ENCODE measurements around the gene JUND. TPM values are rescaled to one million over a fixed set of nuclear protein-coding genes. Genes with fewer than 3 reads are reported as not detected.
"Not testable (repeated sequence)": the region's sequence is repeated elsewhere in the genome, so short reads cannot be mapped to it uniquely, and the experiment has no call there.

Gene JUND
- total RNA-seq, result 111 TPM

DNA sequence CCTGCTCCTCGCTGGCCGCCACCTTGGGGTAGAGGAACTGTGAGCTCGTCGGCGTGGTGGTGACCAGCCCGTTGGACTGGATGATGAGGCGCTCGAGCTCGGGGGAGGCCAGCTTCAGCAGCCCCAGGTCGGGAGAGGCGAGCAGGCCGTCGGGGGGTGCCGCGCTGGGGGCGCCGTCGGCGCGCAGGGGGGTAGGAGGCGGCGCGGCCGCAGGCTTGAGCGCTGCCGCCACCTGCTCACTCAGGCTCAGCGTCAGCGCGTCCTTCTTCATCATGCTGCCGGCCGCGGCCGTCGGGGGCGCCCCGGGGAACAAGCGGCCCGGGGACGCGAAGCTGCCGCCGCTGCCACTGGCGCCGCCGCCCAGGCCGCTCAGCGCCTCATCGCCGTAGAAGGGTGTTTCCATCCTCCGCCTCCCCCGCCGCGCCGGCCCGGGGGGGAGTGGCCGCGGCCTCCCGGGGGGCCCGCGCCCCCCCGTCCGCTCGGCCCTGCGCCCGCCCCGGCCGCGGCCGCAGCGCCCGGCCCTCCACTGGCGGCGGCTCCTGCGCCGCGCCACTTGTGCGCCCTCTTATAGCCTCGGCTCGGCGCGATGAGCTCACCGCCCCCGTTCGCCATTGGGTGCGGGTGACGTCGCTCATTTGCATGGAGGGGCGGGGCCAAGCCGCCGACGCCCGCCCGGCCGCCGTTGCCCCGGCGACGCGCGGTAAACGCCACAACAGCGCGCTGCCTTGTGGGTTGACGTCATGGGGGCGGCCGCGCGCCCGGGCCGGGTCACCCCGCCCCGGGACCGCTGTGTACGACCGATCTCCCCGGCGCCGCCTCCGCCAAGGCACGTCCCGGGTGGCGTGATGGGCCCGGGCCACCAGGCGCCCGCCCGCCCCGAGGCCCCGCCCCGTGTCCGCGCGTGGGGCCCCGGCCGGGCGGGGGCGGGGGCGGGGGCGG, at the start of gene JUND:
Gene JUND, minus strand, starts transcription at position 541 of the 939 bp plus-strand sequence. Its CDS starts 138 bp downstream, at position 403.
- H3K4me3 ChIP-seq (ENCODE audit: low read length in 3 of 3), result peak within 1 kb of the TSS; percentile 94 to 100 (median 100)
- peaks cover 25 to 32% (median 29%) of the 10 kb centered on the region in 3 donors for H3K4me1 ChIP-seq (ENCODE audit: control insufficient read depth in 3 of 3, insufficient read depth in 3 of 3, low read length in 3 of 3)
- peak within 1 kb of the TSS; percentile 100 for H3K9ac ChIP-seq (ENCODE audit: low read depth in 1 of 3, low read length in 3 of 3)
- H3K27ac ChIP-seq (ENCODE audit: low read depth, low read length), result peak within 1 kb of the TSS; percentile 100
- H3K9me3 ChIP-seq (ENCODE audit: control insufficient read depth in 3 of 3, low read length in 3 of 3), result no peaks in the 10 kb centered on the region
- H3K27me3 ChIP-seq (ENCODE audit: control insufficient read depth in 3 of 3, insufficient read depth in 3 of 3, low read length in 3 of 3), result no peaks in the 10 kb centered on the region
- peaks cover 11 to 15% (median 14%) of the 10 kb centered on the region in 3 donors for H3K36me3 ChIP-seq (ENCODE audit: control insufficient read depth in 3 of 3, insufficient read depth in 3 of 3, low read length in 3 of 3)

DNA sequence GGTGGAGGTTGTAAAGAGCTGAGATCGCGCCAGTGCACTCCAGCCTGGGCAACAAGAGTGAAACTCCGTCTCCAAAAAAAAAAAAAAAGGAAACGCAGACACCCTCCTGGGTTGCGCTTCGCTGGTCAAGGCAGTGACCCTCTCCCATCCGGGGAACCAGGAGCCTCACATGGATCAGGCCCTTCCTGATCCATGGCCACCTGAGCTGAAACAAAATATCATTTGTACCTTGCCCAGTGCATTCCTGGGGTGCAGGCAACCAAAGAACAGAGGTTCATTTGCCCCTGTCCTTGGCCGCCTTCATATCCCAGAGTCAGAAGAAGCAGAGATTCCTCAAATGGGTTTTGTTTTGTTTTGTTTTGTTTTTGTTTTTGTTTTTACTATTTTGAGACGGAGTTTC, 49.4 kb upstream of the JUND start:
- Histone ChIP-seq H3K4me1 (ENCODE audit: control insufficient read depth in 3 of 3, insufficient read depth in 3 of 3, low read length in 3 of 3) (peaks cover 11 to 12% (median 11%) of the 10 kb centered on the region in 3 donors), H3K36me3 (ENCODE audit: control insufficient read depth in 3 of 3, insufficient read depth in 3 of 3, low read length in 3 of 3) (no peaks in the 10 kb centered on the region), H3K9me3 (ENCODE audit: control insufficient read depth in 3 of 3, low read length in 3 of 3) (no peaks in the 10 kb centered on the region), H3K4me3 (ENCODE audit: low read length in 3 of 3) (no peak overlapping the region), H3K27ac (ENCODE audit: low read depth, low read length) (no peak overlapping the region), H3K9ac (ENCODE audit: low read depth in 1 of 3, low read length in 3 of 3) (peak overlapping the region in 2 of 3 donors; percentile 16 to 23), H3K27me3 (ENCODE audit: control insufficient read depth in 3 of 3, insufficient read depth in 3 of 3, low read length in 3 of 3) (no peaks in the 10 kb centered on the region)

- Histone ChIP-seq H3K4me3 (ENCODE audit: low read length in 3 of 3) (peak overlapping the region; percentile 38 to 81 (median 64)), H3K27ac (ENCODE audit: low read depth, low read length) (peak overlapping the region; percentile 54), H3K9ac (ENCODE audit: low read depth in 1 of 3, low read length in 3 of 3) (peak overlapping the region; percentile 57 to 80 (median 77)), H3K36me3 (ENCODE audit: control insufficient read depth in 3 of 3, insufficient read depth in 3 of 3, low read length in 3 of 3) (no peaks in the 10 kb centered on the region), H3K9me3 (ENCODE audit: control insufficient read depth in 3 of 3, low read length in 3 of 3) (no peaks in the 10 kb centered on the region), H3K27me3 (ENCODE audit: control insufficient read depth in 3 of 3, insufficient read depth in 3 of 3, low read length in 3 of 3) (no peaks in the 10 kb centered on the region), H3K4me1 (ENCODE audit: control insufficient read depth in 3 of 3, insufficient read depth in 3 of 3, low read length in 3 of 3) (peaks cover 13 to 18% (median 17%) of the 10 kb centered on the region in 3 donors)
Observed at GRCh38 chr19:18329035-18329376, 47.6 kb upstream of the JUND start.

DNA sequence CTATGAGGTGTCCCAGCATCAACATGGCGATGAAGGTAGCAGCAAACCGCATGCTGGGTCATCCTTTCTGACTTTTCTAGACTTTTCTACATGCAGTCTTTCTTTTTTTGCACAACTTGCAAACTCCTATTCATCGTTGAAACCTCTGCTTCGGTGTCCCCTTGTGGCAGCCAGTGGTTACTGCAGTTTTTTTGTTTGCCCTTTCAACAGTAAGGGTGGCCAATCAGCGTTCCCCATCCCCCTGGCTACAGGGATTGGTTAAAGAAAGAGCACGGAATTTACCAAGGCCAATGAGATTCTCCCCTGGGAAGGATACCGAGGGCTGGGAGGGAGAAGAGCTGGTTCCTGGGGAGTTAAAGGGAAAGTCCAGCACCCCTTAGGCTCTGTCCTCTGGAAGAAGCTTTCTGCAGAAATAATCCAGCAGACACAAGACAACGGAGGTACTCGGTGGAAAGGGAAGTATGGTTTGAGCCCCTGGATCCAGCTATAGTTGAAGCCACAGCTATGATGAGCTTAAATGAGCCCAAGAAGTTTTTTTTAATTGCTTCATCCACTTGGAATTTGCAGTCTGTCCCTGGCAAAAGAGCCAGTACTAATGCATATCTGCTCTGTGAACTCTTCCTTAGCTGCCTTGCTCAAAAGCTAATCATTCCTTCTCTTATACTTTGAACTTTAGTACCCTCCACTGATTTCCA, 47.1 kb upstream of the JUND start:
- no peaks in the 10 kb centered on the region for H3K9me3 ChIP-seq (ENCODE audit: control insufficient read depth in 3 of 3, low read length in 3 of 3)
- peak overlapping the region; percentile 54 for H3K27ac ChIP-seq (ENCODE audit: low read depth, low read length)
- H3K36me3 ChIP-seq (ENCODE audit: control insufficient read depth in 3 of 3, insufficient read depth in 3 of 3, low read length in 3 of 3), result no peaks in the 10 kb centered on the region
- H3K4me1 ChIP-seq (ENCODE audit: control insufficient read depth in 3 of 3, insufficient read depth in 3 of 3, low read length in 3 of 3), result peaks cover 18 to 22% (median 22%) of the 10 kb centered on the region in 3 donors
- peak overlapping the region; percentile 38 to 81 (median 64) for H3K4me3 ChIP-seq (ENCODE audit: low read length in 3 of 3)
- H3K27me3 ChIP-seq (ENCODE audit: control insufficient read depth in 3 of 3, insufficient read depth in 3 of 3, low read length in 3 of 3), result no peaks in the 10 kb centered on the region
- peak overlapping the region; percentile 57 to 80 (median 77) for H3K9ac ChIP-seq (ENCODE audit: low read depth in 1 of 3, low read length in 3 of 3)

GRCh38 chr19:18326772-18327171, 45.4 kb upstream of the JUND start:
- H3K9ac ChIP-seq (ENCODE audit: low read depth in 1 of 3, low read length in 3 of 3), result no peak overlapping the region
- H3K4me1 ChIP-seq (ENCODE audit: control insufficient read depth in 3 of 3, insufficient read depth in 3 of 3, low read length in 3 of 3), result peaks cover 29 to 36% (median 34%) of the 10 kb centered on the region in 3 donors
- no peak overlapping the region for H3K27ac ChIP-seq (ENCODE audit: low read depth, low read length)
- no peak overlapping the region for H3K4me3 ChIP-seq (ENCODE audit: low read length in 3 of 3)
- H3K27me3 ChIP-seq (ENCODE audit: control insufficient read depth in 3 of 3, insufficient read depth in 3 of 3, low read length in 3 of 3), result no peaks in the 10 kb centered on the region
- H3K9me3 ChIP-seq (ENCODE audit: control insufficient read depth in 3 of 3, low read length in 3 of 3), result no peaks in the 10 kb centered on the region
- H3K36me3 ChIP-seq (ENCODE audit: control insufficient read depth in 3 of 3, insufficient read depth in 3 of 3, low read length in 3 of 3), result no peaks in the 10 kb centered on the region

- H3K9ac ChIP-seq (ENCODE audit: low read depth in 1 of 3, low read length in 3 of 3), result peak overlapping the region in 2 of 3 donors; percentile 89 to 92
- H3K9me3 ChIP-seq (ENCODE audit: control insufficient read depth in 3 of 3, low read length in 3 of 3); H3K4me3 ChIP-seq (ENCODE audit: low read length in 3 of 3); H3K27me3 ChIP-seq (ENCODE audit: control insufficient read depth in 3 of 3, insufficient read depth in 3 of 3, low read length in 3 of 3); H3K36me3 ChIP-seq (ENCODE audit: control insufficient read depth in 3 of 3, insufficient read depth in 3 of 3, low read length in 3 of 3): not testable (repeated sequence)
- H3K4me1 ChIP-seq (ENCODE audit: control insufficient read depth in 3 of 3, insufficient read depth in 3 of 3, low read length in 3 of 3), result peaks cover 42 to 52% (median 43%) of the 10 kb centered on the region in 3 donors
- peak overlapping the region; percentile 87 for H3K27ac ChIP-seq (ENCODE audit: low read depth, low read length)
Observed at GRCh38 chr19:18324373-18324731, 42.9 kb upstream of the JUND start.

GRCh38 chr19:18322759-18323460, 41.5 kb upstream of the JUND start, which contains the start of gene LSM4:
Gene LSM4, minus strand, starts transcription at chr19:18323076. Its CDS starts 56 bp downstream, at chr19:18323020.
- peak within 1 kb of the TSS; percentile 87 for H3K27ac ChIP-seq (ENCODE audit: low read depth, low read length)
- H3K4me3 ChIP-seq (ENCODE audit: low read length in 3 of 3), result peak within 1 kb of the TSS; percentile 86 to 93 (median 90)
- H3K9me3 ChIP-seq (ENCODE audit: control insufficient read depth in 3 of 3, low read length in 3 of 3), result no peaks in the 10 kb centered on the region
- H3K27me3 ChIP-seq (ENCODE audit: control insufficient read depth in 3 of 3, insufficient read depth in 3 of 3, low read length in 3 of 3), result no peaks in the 10 kb centered on the region
- H3K36me3 ChIP-seq (ENCODE audit: control insufficient read depth in 3 of 3, insufficient read depth in 3 of 3, low read length in 3 of 3), result no peaks in the 10 kb centered on the region
- H3K9ac ChIP-seq (ENCODE audit: low read depth in 1 of 3, low read length in 3 of 3), result peak within 1 kb of the TSS; percentile 90 to 94 (median 94)
- peaks cover 42 to 52% (median 45%) of the 10 kb centered on the region in 3 donors for H3K4me1 ChIP-seq (ENCODE audit: control insufficient read depth in 3 of 3, insufficient read depth in 3 of 3, low read length in 3 of 3)

DNA sequence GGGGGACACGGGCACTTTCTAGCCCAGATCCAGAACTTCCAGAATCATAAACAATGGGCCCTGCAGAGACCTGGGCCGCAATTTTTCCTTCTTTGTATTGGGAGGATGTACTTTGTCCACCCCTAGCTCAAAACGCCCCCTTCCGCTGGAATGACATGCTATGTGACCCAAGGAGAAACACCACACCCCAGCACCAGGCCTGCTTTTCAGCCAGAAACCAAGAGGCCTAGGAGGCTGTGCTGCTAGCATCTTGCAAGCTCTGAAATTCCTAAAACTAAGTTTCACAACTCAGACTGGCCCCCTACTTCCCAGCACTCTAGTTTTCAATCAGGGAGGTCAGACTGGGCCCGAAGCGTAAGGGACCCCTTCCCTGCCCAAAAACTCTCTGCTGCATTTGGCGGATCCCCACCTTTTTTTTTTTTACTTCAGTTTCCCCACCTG, 40.9 kb upstream of the JUND start:
- Histone ChIP-seq H3K4me3 (ENCODE audit: low read length in 3 of 3) (peak overlapping the region; percentile 78 to 93 (median 90)), H3K9ac (ENCODE audit: low read depth in 1 of 3, low read length in 3 of 3) (peak overlapping the region; percentile 84 to 94 (median 90)), H3K4me1 (ENCODE audit: control insufficient read depth in 3 of 3, insufficient read depth in 3 of 3, low read length in 3 of 3) (peaks cover 44 to 54% (median 46%) of the 10 kb centered on the region in 3 donors), H3K36me3 (ENCODE audit: control insufficient read depth in 3 of 3, insufficient read depth in 3 of 3, low read length in 3 of 3) (no peaks in the 10 kb centered on the region), H3K9me3 (ENCODE audit: control insufficient read depth in 3 of 3, low read length in 3 of 3) (no peaks in the 10 kb centered on the region), H3K27me3 (ENCODE audit: control insufficient read depth in 3 of 3, insufficient read depth in 3 of 3, low read length in 3 of 3) (no peaks in the 10 kb centered on the region), H3K27ac (ENCODE audit: low read depth, low read length) (peak overlapping the region; percentile 80)

- Histone ChIP-seq H3K27me3 (ENCODE audit: control insufficient read depth in 3 of 3, insufficient read depth in 3 of 3, low read length in 3 of 3) (no peaks in the 10 kb centered on the region), H3K36me3 (ENCODE audit: control insufficient read depth in 3 of 3, insufficient read depth in 3 of 3, low read length in 3 of 3) (no peaks in the 10 kb centered on the region), H3K4me3 (ENCODE audit: low read length in 3 of 3) (peak overlapping the region; percentile 2 to 93 (median 78)), H3K9me3 (ENCODE audit: control insufficient read depth in 3 of 3, low read length in 3 of 3) (no peaks in the 10 kb centered on the region), H3K4me1 (ENCODE audit: control insufficient read depth in 3 of 3, insufficient read depth in 3 of 3, low read length in 3 of 3) (peaks cover 44 to 54% (median 46%) of the 10 kb centered on the region in 3 donors), H3K27ac (ENCODE audit: low read depth, low read length) (no peak overlapping the region), H3K9ac (ENCODE audit: low read depth in 1 of 3, low read length in 3 of 3) (peak overlapping the region; percentile 28 to 94 (median 90))
Observed at GRCh38 chr19:18321734-18322102, 40.3 kb upstream of the JUND start.

All from skeletal muscle tissue (tissue), 4 donors.